ENCODE measurements around the gene SUMO3.
A peak's percentile ranks its signal among the peaks of the same experiment; 100 is the strongest.
"Not testable (repeated sequence)": the region's sequence is repeated elsewhere in the genome, so short reads cannot be mapped to it uniquely, and the experiment has no call there.

The SUMO3 gene

DNA sequence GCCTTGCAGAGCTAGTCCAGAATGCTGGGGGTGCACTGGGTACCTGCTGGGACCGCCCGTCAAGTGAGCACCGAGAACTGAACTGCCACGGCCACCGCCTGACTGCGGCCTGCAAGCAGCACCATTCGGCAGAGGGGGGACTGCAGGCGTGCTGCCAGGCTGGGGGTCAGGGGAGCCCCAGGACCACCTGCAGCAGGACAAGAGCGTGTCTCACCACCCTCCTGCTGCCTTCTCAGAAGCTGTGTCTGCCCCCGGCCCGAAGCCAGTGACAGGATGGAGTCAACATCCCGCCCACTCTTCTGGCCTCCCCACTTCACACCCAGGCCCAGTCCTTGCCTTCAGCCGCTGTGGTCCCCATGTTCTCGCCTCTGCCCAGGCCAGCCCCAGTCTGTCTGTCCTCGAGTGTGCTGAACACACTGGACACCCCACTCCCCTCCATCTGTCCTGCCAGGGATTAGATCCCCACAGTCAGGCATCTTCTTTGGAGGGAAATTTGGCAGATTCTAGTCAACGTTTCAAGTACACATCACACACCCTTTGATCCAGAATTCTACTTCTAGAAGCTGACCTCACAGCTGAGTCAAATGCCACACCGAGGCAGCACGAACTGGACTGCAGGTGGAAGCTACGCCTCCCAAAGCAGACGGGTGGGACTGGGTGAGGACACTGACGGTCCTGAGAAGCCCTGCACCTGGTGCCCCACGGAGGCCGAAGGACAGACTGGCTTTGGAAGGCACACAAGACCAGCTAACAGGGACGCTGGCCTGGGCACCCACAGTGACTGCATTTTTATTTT is 29.6 kb upstream of the SUMO3 start:
- no peak for DNase-seq (ENCODE audit: extremely low read depth in 1 of 2, low read depth in 1 of 2)

GRCh38 chr21:44846485-44847260 is 28.8 kb upstream of the SUMO3 start:
- no peak for DNase-seq (ENCODE audit: extremely low read depth in 1 of 2, low read depth in 1 of 2)

- no peak for DNase-seq (ENCODE audit: extremely low read depth in 1 of 2, low read depth in 1 of 2)
These were observed 28.3 kb upstream of the SUMO3 start for GRCh38 chr21:44846224-44846484.

DNA sequence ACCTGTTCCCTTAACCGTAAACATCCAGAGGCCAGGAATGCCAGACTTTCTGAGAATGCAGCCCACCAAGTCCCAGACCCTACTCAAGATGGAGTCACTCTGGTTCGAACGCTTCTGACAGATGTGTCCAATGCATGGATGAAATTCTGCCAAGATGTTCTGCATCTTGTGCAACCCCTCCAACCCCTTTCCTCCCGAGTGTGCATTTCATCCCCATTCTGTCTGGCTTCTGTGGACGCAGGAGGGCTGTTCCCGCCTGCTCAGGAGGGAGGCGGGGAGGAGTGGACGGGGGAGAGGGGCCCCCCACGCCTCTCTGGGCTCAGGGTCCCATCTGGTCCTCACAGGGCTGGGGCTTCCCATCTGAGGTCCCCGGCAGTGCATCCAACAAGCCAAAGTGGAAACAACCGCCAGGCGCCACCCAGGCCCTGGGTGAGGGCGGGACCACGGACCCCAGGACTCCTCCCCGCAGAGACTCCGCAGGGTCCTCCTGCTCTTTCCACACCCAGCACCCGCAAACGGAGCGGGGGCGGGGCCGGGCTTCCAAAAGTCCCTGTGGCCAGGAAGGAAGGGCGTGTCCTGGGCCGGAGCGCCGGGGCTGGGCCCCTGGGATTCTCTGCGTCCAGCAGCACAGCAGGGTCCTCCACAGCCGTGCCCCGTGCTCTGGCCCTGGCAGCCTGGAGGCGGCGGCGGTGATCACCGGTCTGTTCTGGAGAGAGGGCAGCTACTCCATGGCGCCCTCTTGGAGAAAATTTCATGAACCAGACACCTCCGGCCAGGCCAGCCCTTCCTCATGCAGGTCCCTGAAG is 27.8 kb upstream of the SUMO3 start:
- DNase-seq (ENCODE audit: extremely low read depth in 1 of 2, low read depth in 1 of 2) = peak in 1 of 2 donors; percentile 22

- DNase-seq (ENCODE audit: extremely low read depth in 1 of 2, low read depth in 1 of 2) = no peak
These were observed 26.4 kb upstream of the SUMO3 start for GRCh38 chr21:44844256-44844655.

DNA sequence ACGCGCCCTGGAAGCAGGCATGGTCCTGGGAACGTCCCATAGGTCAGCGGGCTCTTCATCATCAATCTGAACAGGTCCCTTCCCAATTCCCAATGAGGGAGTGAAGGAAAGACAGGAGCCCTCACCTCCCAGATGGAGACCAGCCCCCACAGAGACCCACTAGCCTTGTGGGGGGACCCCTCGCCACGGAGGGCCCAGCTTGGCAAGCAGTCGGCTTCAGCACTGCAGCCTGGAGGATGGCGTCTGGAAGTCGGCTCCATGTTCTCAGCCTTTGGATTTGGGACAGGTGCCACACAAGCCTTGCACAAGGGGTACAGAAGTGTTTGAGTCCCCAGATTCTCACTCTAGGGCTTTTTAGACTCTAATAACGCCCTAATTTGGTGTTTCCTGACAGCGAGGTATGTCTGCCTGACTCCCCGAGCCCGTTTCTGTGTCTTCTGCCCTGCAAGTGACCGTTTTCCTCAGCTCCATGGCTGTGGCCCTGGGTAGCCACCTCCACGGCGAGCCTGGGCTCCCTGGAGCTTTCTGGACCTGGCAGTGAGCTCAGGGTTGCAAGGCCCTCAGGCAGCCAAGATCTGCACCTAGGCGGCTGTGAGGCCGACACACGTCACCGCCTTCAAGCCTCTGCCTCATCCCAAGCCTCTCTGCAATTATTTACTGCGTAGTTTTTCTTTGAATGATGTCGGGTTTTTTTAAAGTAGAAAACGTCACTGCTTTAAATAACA is 25.0 kb upstream of the SUMO3 start:
- no peak for DNase-seq (ENCODE audit: extremely low read depth in 1 of 2, low read depth in 1 of 2)

GRCh38 chr21:44842087-44842486 is 24.2 kb upstream of the SUMO3 start:
- DNase-seq (ENCODE audit: extremely low read depth in 1 of 2, low read depth in 1 of 2) = no peak

DNA sequence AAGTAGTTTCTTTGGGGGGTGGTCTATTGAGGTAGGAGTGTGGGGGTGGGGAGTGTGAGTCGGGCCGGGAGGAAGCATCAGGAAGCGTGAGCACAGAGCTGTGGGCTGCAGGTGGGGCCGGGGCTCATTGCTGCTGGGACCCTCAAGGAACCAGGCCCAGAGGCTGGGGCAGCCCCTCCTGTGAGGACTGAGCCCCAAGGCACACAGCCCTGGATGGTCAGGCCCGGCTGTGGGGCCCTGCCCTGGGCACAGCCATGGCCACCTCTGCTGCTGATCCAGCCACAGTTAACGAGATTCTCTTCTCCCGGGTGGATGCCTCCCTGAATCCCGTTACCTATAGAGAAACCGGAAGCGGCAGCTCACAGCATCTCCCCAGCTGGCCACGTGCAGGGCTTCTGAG is 22.9 kb upstream of the SUMO3 start:
- no peak for DNase-seq (ENCODE audit: extremely low read depth in 1 of 2, low read depth in 1 of 2)

GRCh38 chr21:44838951-44839350 is 21.1 kb upstream of the SUMO3 start:
- no peak for DNase-seq (ENCODE audit: extremely low read depth in 1 of 2, low read depth in 1 of 2)

DNA sequence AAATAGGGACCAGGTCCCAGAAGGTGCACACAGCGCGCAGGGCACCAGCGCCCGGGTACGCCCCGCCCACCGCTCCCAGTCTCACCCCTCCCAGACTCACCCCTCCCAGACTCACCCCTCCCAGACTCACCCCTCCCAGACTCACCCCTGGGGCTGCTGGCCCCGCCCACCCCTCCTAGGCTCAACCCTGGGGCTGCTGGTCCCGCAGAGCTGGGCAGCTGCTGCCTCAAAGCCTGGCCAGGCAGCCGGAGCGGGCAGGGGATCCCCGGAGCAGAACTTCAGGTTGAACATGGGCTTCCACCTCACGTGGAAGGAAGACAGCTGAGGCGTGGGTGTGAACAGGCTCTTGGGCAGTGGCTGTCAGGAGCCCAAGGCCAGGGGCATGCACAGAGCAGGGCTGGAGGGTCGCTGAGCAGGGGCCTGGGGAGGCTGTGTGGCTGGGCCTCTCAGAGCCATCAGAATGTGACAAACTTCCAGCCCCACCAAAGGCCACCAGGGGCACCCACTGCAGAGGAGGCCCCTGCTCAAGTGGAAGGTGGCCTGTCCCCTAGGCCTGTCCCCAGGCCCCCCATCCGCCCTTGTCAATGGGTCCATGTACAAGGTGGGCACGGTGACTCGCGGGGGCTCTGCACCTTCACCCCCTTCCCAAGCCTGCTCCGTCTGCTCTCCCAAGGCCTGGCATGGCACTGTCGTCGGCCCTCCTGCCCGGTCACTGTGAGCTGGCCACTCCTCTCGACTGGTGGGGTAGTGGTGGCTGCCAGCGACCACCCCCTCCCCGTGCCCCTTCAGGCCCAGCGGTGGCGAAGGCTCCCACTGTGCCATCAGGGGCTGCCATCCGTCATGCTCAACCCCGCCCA is 20.4 kb upstream of the SUMO3 start:
- no peak for DNase-seq (ENCODE audit: extremely low read depth in 1 of 2, low read depth in 1 of 2)

DNA sequence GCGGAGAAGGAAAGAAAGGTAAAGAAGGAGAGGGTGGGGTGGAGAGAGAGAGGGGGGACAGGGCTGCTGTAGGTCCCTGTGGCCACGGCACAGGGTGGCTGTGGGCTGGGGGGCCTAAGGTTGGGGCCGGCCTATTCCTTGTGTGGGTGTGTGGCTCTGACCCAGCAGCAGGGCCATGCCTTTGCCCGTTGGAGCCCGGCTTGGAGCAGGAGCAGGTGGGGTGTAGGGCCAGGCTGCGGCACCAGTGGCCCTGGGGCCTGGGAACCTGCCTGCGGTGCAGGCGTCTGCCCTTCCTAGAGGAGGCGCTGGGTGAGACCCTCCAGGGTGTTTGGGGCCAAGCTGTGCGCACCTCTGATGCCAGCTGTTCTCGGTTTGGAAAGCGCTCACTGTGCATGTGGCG is 19.7 kb upstream of the SUMO3 start:
- DNase-seq (ENCODE audit: extremely low read depth in 1 of 2, low read depth in 1 of 2) = no peak

- DNase-seq (ENCODE audit: extremely low read depth in 1 of 2, low read depth in 1 of 2) = no peak
These were observed 19.0 kb upstream of the SUMO3 start for GRCh38 chr21:44836666-44837471.

DNA sequence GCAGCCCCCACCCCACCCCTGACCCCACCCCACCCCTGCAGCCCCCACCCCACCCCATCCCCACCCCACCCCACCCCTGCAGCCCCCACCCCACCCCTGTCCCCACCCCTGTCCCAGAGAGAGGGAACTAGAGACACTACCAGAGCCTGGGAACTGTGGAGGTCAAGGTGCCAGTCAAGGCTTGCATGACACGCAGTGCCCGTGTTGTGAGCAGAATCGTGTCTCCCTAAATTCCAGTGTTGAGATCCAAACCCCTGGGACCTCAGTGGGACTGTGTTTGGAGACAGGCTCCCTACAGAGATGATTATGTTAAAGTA is 18.4 kb upstream of the SUMO3 start:
- DNase-seq (ENCODE audit: extremely low read depth in 1 of 2, low read depth in 1 of 2) = no peak

DNA sequence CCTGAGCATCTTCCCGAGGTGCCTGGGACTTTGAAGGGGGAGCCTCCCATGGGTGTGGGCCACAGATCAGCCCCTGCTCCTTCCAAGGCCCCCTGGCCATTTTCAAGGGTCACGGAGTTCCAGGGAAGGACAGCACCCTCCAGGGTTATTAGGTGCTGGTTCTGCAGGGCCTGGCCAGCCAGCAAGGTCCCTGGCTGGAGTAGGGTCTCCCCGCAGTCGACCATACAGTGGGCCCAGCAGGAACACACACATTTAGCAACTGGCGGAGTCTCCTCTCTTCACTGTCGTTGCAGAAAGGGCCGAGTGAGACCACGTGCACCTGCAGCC is 17.7 kb upstream of the SUMO3 start:
- no peak for DNase-seq (ENCODE audit: extremely low read depth in 1 of 2, low read depth in 1 of 2)

- no peak for DNase-seq (ENCODE audit: extremely low read depth in 1 of 2, low read depth in 1 of 2)
These were observed 17.2 kb upstream of the SUMO3 start for GRCh38 chr21:44834951-44835646.

DNA sequence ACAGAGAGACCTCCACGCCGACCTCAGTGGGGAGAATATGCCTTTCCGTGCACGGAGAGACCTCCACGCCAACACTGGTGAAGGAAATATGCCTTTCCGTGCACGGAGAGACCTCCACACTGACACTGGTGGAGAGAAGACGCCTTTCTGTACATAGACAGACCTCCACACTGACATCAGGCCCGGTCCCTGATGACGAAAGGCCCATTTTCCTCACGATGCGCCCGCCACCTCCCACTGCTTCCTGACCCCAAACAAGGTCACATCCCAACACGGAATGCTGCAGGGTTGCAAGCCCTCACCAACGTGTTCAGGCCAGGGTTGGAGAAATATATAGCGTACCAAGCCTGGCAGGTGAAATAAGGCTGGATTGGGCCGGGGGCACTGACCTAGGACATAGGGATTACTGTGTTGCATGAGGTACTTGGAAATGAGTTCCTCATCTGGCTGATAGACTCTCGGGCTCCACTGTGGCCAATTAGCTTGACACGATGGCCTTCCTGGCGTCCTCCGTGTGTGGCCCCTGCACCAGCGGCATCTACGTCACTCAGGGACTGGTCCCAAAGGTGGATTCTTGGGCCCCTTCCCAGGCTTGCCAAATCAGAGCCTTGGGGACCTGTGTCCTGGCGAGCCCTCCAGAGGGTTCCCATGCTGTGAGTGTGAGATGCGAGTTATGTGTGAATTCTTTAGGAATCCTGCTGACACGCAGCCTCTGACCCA is 16.5 kb upstream of the SUMO3 start:
- DNase-seq (ENCODE audit: extremely low read depth in 1 of 2, low read depth in 1 of 2) = no peak

- no peak for DNase-seq (ENCODE audit: extremely low read depth in 1 of 2, low read depth in 1 of 2)
These were observed 15.8 kb upstream of the SUMO3 start for GRCh38 chr21:44833663-44834062.

DNA sequence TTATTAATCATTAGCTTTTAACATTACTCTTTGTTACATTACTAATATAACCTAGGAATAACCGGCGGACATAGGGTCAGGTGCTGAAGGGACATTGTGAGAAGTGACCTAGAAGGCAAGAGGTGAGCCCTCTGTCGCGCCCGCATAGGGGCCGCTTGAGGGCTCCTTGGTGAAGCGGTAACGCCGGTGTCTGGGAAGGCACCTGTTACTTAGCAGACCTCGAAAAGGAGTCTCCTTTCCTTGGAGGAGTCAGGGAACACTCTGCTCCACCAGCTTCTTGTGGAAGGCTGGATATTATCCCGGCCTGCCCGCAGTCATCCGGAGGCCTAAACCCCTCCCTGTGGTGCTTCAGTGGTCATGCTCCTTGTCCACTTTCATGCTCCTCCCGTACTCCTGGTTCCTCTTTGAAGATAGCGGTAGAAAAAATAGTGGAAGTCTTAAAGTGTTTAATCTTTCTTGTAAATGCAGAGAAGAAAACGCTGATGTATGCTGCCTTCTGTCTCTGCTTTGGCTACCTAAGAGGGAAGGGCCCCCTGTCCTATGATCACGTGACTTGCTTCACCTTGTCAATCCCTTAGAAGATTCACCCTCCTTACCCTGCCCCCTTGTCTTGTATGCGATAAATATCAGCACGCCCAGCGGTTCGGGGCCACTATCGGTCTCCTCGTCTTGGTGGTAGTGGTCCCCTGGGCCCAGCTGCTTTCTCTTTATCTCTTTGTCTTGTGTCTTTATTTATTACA is 14.8 kb upstream of the SUMO3 start:
- not testable (repeated sequence) for DNase-seq (ENCODE audit: extremely low read depth in 1 of 2, low read depth in 1 of 2)
